Small intestine (tissue), 7 donors: ENCODE results near the gene MRPS25. TPM values are rescaled to one million over a fixed set of nuclear protein-coding genes. Genes with fewer than 3 reads are reported as not detected.

Experiments used
- DNase-seq, 2 donors: peaks; one replicate each; pipeline versions ENCODE4 v3.0.0 to v3.0.0-alpha.2; 2013
- FAIRE-seq: peaks from 2 replicates; lab custom pipeline; 2012; peaks lifted over from hg19 to GRCh38; lab: Jason Lieb, UNC
- H3K27ac ChIP-seq, 3 donors: one replicate each; pipeline ENCODE4 v1.5.1; 2013; ENCODE audit warnings: low read length in 2 of 3, mild to moderate bottlenecking in 2 of 3, control low read depth in 1 of 3, inconsistent platforms in 1 of 3, low read depth in 1 of 3, moderate library complexity in 1 of 3
- H3K27me3 ChIP-seq, 3 donors: one replicate each; pipeline ENCODE4 v1.6.1; 2013; ENCODE audit warnings: low read length in 3 of 3, inconsistent platforms in 1 of 3; ENCODE audit not compliant: control insufficient read depth in 3 of 3, insufficient read depth in 3 of 3
- H3K36me3 ChIP-seq, 3 donors: one replicate each; pipeline ENCODE4 v1.6.1; 2013; ENCODE audit warnings: low read length in 3 of 3, inconsistent platforms in 1 of 3, low read depth in 1 of 3, mild to moderate bottlenecking in 1 of 3, moderate library complexity in 1 of 3; ENCODE audit not compliant: control insufficient read depth in 3 of 3, insufficient read depth in 2 of 3
- H3K4me1 ChIP-seq, 3 donors: one replicate each; pipeline ENCODE4 v1.6.1; 2013; ENCODE audit warnings: low read length in 2 of 3, inconsistent platforms in 1 of 3, low read depth in 1 of 3, mild to moderate bottlenecking in 1 of 3, moderate library complexity in 1 of 3; ENCODE audit not compliant: control insufficient read depth in 3 of 3, insufficient read depth in 2 of 3
- H3K4me3 ChIP-seq, 3 donors: one replicate each; pipeline ENCODE4 v1.5.1; 2013; ENCODE audit warnings: low read length in 3 of 3, control low read depth in 1 of 3, inconsistent platforms in 1 of 3, low read depth in 1 of 3, mild to moderate bottlenecking in 1 of 3, moderate library complexity in 1 of 3
- H3K9me3 ChIP-seq, 2 donors: one replicate each; pipeline ENCODE4 v1.6.1; 2013; ENCODE audit warnings: low read depth in 1 of 2, low read length in 1 of 2; ENCODE audit not compliant: control insufficient read depth in 2 of 2, insufficient read depth in 1 of 2
- whole genome bisulfite sequencing, 3 donors: extraction: QIAGEN DNeasy Blood & Tissue Kit; methylation state at CpG; one replicate each; pipeline ENCODE4 v1.1.7; 2013; 5-methylcytosine and 5-hydroxymethylcytosine counted together
- polyA plus RNA-seq, 4 donors: library from polyadenylated mRNA; stranded (reverse) in 3 of 4; unstranded in 1 of 4; fragments of 200-250 nt in 3 of 4; fragments of 120-200 nt in 1 of 4; gene quantifications; one replicate each; pipeline versions ENCODE4 v1.2.1 to v1.2.3, GENCODE V29; 2013
- donor health status: healthy with polysubstance abuse.
- donor health status: control.
- donor health status: control.
- donor health status: Bipolar disorder and iron deficiency.
- donor health status: healthy.

Gene MRPS25
- polyA plus RNA-seq, 4 donors, result 62.4 to 159 (median 81.9) TPM

DNA sequence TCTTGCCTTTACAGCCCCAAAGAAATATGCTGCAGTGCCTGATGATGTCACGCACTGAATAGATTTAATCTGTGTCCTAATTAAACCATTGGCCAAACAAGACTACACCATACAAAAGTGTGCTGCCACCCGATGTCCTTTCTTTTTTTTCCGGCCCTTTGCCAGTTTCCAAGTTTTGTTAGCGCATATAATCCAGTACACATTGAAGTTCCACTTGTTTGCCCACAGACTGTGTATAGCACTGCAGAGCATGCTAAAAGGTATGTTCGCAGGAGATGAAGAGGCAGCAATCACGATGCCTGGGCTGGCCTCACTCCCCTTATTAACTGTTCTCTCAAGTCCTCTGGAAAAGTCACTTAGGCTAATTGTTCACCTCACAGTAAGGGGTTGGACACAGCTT is 26.8 kb downstream of the MRPS25 start:
- H3K27me3 ChIP-seq, result no peaks in the 10 kb centered on the region
- H3K27ac ChIP-seq, result no peak overlapping the region
- no peak for DNase-seq
- H3K4me3 ChIP-seq, result no peak overlapping the region
- H3K4me1 ChIP-seq, result no peaks in the 10 kb centered on the region
- no peaks in the 10 kb centered on the region for H3K9me3 ChIP-seq
- no peak for FAIRE-seq
- peaks cover 25 to 75% (median 38%) of the 10 kb centered on the region in 3 donors for H3K36me3 ChIP-seq
- 91 to 93% (median 93%) methylated on average over 6 of the region's 6 CpGs for WGBS, 3 donors

- H3K27ac ChIP-seq, result no peak overlapping the region
- DNase-seq (no peak), FAIRE-seq (no peak)
- H3K36me3 ChIP-seq, result peaks cover 12 to 74% (median 32%) of the 10 kb centered on the region in 3 donors
- H3K27me3 ChIP-seq, result no peaks in the 10 kb centered on the region
- no peak overlapping the region for H3K4me3 ChIP-seq
- no peaks in the 10 kb centered on the region for H3K9me3 ChIP-seq
- WGBS, 3 donors, result 78 to 95% (median 93%) methylated on average over 3 of the region's 3 CpGs
- H3K4me1 ChIP-seq, result no peaks in the 10 kb centered on the region
Observed at GRCh38 chr3:15033103-15033502, 32.0 kb downstream of the MRPS25 start.

DNA sequence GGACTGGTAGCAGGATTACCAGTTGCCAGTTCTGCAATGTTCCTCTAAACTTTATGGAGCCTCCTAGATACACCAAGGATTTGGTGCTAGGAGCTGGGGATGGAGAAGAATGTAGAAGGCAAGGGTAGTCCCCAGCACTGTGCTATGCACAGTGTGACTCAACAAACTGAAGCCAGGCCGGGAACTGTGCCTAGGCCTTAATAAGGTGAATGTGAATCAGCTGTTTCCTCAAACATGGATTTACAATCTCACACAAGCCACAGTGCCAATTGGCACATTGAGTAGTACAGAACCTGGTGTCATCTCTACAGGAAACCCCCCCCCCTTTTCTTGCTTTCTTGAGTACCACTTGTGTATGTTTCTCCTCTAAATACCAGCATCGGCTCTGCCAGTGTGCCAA is 32.5 kb downstream of the MRPS25 start:
- no peaks in the 10 kb centered on the region for H3K9me3 ChIP-seq
- DNase-seq, result no peak
- no peaks in the 10 kb centered on the region for H3K27me3 ChIP-seq
- 85 to 94% (median 94%) methylated on average over 2 of the region's 2 CpGs for WGBS, 3 donors
- peaks cover 11 to 76% (median 30%) of the 10 kb centered on the region in 3 donors for H3K36me3 ChIP-seq
- no peak overlapping the region for H3K27ac ChIP-seq
- H3K4me3 ChIP-seq, result no peak overlapping the region
- no peaks in the 10 kb centered on the region for H3K4me1 ChIP-seq
- no peak for FAIRE-seq

DNA sequence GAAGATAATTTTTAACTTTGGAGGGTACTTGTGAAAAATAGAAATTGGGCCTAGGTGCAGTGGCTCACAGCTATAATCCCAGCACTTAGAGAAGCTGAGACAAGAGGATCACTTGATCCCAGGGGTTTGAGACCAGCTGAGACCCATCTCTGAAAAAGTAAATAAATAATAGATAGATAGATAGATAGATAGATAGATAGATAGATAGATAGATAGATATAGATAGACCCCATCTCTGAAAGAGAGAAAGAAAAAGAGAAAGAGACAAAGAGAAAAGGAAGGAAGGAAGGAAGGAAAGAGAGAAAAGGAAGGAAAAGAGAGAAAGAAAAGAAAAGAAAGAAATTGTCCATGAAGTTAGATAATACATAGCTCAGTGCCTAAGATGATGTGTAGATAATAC is 35.5 kb downstream of the MRPS25 start:
- H3K36me3 ChIP-seq, result peaks cover 6 to 66% (median 32%) of the 10 kb centered on the region in 3 donors
- no peak overlapping the region for H3K27ac ChIP-seq

GRCh38 chr3:15023719-15024118 is 41.4 kb downstream of the MRPS25 start:
- no peaks in the 10 kb centered on the region for H3K27me3 ChIP-seq
- no peak for FAIRE-seq
- H3K4me1 ChIP-seq, result no peaks in the 10 kb centered on the region
- WGBS, 3 donors, result 92 to 100% (median 94%) methylated on average over 2 of the region's 2 CpGs
- no peak overlapping the region for H3K4me3 ChIP-seq
- no peak for DNase-seq
- no peak overlapping the region for H3K27ac ChIP-seq
- H3K9me3 ChIP-seq, result no peaks in the 10 kb centered on the region
- H3K36me3 ChIP-seq, result peaks cover 5 to 59% (median 31%) of the 10 kb centered on the region in 3 donors

More for the DNA sequence above, 35.5 kb downstream of the MRPS25 start:
- H3K4me1 ChIP-seq, result no peaks in the 10 kb centered on the region
- H3K4me3 ChIP-seq, result no peak overlapping the region
- no peaks in the 10 kb centered on the region for H3K27me3 ChIP-seq
- FAIRE-seq, result no peak
- H3K9me3 ChIP-seq, result no peaks in the 10 kb centered on the region
- no peak for DNase-seq

- DNase-seq (no peak), FAIRE-seq (no peak)
- Histone ChIP-seq H3K27me3 (no peaks in the 10 kb centered on the region), H3K4me3 (no peak overlapping the region), H3K4me1 (no peaks in the 10 kb centered on the region), H3K9me3 (no peaks in the 10 kb centered on the region), H3K36me3 (peaks cover 5 to 60% (median 27%) of the 10 kb centered on the region in 3 donors), H3K27ac (no peak overlapping the region)
- 67 to 75% (median 72%) methylated on average over 5 of the region's 5 CpGs for WGBS, 3 donors
Observed at GRCh38 chr3:15023249-15023648, 41.9 kb downstream of the MRPS25 start.

- H3K9me3 ChIP-seq, result no peaks in the 10 kb centered on the region
- H3K4me1 ChIP-seq, result no peaks in the 10 kb centered on the region
- peaks cover 13 to 58% (median 25%) of the 10 kb centered on the region in 3 donors for H3K36me3 ChIP-seq
- no peaks in the 10 kb centered on the region for H3K27me3 ChIP-seq
- 88 to 97% (median 95%) methylated on average over 2 of the region's 2 CpGs for WGBS, 3 donors
- no peak overlapping the region for H3K27ac ChIP-seq
- H3K4me3 ChIP-seq, result no peak overlapping the region
- FAIRE-seq, result no peak
- DNase-seq, result no peak
Observed at GRCh38 chr3:15017191-15017590, 47.9 kb downstream of the MRPS25 start.

DNA sequence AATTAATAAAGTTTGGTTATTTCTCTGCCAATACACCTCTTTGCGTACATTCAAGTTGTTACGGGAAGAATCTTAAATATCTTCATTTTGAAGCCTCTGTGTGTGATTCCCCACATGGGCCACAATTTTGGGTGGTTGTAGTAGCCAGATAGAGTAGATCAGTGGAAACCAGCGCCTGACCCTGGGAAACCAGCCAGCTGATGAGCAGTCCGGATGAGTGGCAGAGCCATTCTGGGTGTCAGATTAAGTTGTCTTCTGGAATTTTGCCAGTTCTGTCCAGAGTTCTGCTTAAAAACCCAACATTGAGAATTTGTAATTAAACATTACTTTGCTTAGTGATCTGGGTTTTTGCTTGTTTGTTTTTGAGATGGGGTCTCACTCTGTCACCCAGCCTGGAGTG is 49.7 kb downstream of the MRPS25 start:
- Histone ChIP-seq H3K4me1 (no peaks in the 10 kb centered on the region), H3K36me3 (peaks cover 13 to 48% (median 20%) of the 10 kb centered on the region in 3 donors), H3K27me3 (no peaks in the 10 kb centered on the region), H3K9me3 (no peaks in the 10 kb centered on the region), H3K27ac (no peak overlapping the region), H3K4me3 (no peak overlapping the region)
- DNase-seq (no peak), FAIRE-seq (no peak)
- WGBS, 3 donors, result 76 to 80% (median 79%) methylated on average over 4 of the region's 4 CpGs
